Smooth muscle cell (in vitro differentiated cells): ENCODE results near the gene KLHL20. TPM values are rescaled to one million over a fixed set of nuclear protein-coding genes. Genes with fewer than 3 reads are reported as not detected.
"Not testable (repeated sequence)": the region's sequence is repeated elsewhere in the genome, so short reads cannot be mapped to it uniquely, and the experiment has no call there.

Experiments used
- DNase-seq: peaks from one replicate; lab custom pipeline; 2025; ENCODE audit not compliant: unreplicated experiment; lab: John Stamatoyannopoulos, UW
- H2AFZ ChIP-seq: fragments of 200-600 bp; sonication (generic); 2 replicates; pipeline ENCODE4 v1.6.0; 2016; ENCODE audit warnings: antibody characterized with exemption, low read depth, mild to moderate bottlenecking
- H3F3A ChIP-seq: fragments of 200-600 bp; sonication (generic); 2 replicates; pipeline ENCODE4 v1.6.0; 2017; ENCODE audit warnings: antibody characterized with exemption, low read depth
- H3K27ac ChIP-seq: fragments of 200-600 bp; sonication (generic); 2 replicates; pipeline ENCODE4 v1.5.1; 2016; ENCODE audit warnings: low read depth, mild to moderate bottlenecking
- H3K27me3 ChIP-seq: fragments of 200-600 bp; sonication (generic); 2 replicates; pipeline ENCODE4 v1.6.1; 2016; ENCODE audit warnings: low read depth, mild to moderate bottlenecking
- H3K36me3 ChIP-seq: fragments of 200-600 bp; sonication (generic); 2 replicates; pipeline ENCODE4 v1.5.1; 2016; ENCODE audit warnings: low read depth
- H3K4me1 ChIP-seq: fragments of 200-600 bp; sonication (generic); 2 replicates; pipeline ENCODE4 v1.5.1; 2016; ENCODE audit warnings: low read depth
- H3K4me2 ChIP-seq: fragments of 200-600 bp; sonication (generic); 2 replicates; pipeline ENCODE4 v1.6.0; 2016; ENCODE audit warnings: mild to moderate bottlenecking
- H3K4me3 ChIP-seq: fragments of 200-600 bp; sonication (generic); 2 replicates; pipeline ENCODE4 v1.5.1; 2016; ENCODE audit warnings: mild to moderate bottlenecking
- H3K79me2 ChIP-seq: fragments of 200-600 bp; sonication (generic); 2 replicates; pipeline ENCODE4 v1.6.0; 2016; ENCODE audit warnings: low read depth, mild to moderate bottlenecking
- H3K9ac ChIP-seq: fragments of 200-600 bp; sonication (generic); 2 replicates; pipeline ENCODE4 v1.6.0; 2016; ENCODE audit warnings: low read depth
- H3K9me3 ChIP-seq: fragments of 200-600 bp; sonication (generic); replicated peaks from 2 replicates; pipeline ENCODE4 v1.5.1; 2016; ENCODE audit warnings: low read depth
- H4K20me1 ChIP-seq: fragments of 200-600 bp; sonication (generic); 2 replicates; pipeline ENCODE4 v1.6.0; 2016; ENCODE audit warnings: low read depth
- CTCF ChIP-seq: fragments of 200-600 bp; sonication (generic); IDR thresholded peaks from 2 replicates; pipeline ENCODE4 v1.5.1; 2017; ENCODE audit warnings: borderline replicate concordance, mild to moderate bottlenecking, antibody characterized with exemption; ENCODE audit not compliant: insufficient read depth, poor library complexity, severe bottlenecking
- WGBS: methylation state at CpG from one replicate; pipeline ENCODE4 v1.1.7; 2016; ENCODE audit warnings: low lambda C conversion rate; 5-methylcytosine and 5-hydroxymethylcytosine counted together
- polyA plus RNA-seq: library from polyadenylated mRNA; unstranded; fragments of >200 nt; fragmentation: Nextera tagmentation; extraction: Ambion mirVana; gene quantifications from 2 replicates; pipeline ENCODE4 v1.2.1, GENCODE V29; 2016
- total RNA-seq: library from RNA; depleted of rRNA; stranded (reverse); fragments of >200 nt; gene quantifications from 2 replicates; pipeline ENCODE4 v1.2.3, GENCODE V29; 2014

The KLHL20 gene
- total and polyA plus RNA-seq, 2 experiments from 2014 or later = 25.6 to 49.7 TPM

GRCh38 chr1:173798078-173798477, 83.3 kb downstream of the KLHL20 start:
- no peak overlapping the region for H3K4me2 ChIP-seq
- no peak for TF ChIP-seq CTCF
- no peak for DNase-seq

GRCh38 chr1:173799995-173800394, 85.2 kb downstream of the KLHL20 start:
- H3K36me3 ChIP-seq, H3K4me2 ChIP-seq, H3K4me1 ChIP-seq, H3K9ac ChIP-seq, H3K27ac ChIP-seq, H3K4me3 ChIP-seq, DNase-seq, H3F3A ChIP-seq, H4K20me1 ChIP-seq, H2AFZ ChIP-seq, H3K27me3 ChIP-seq, H3K79me2 ChIP-seq, H3K9me3 ChIP-seq: not testable (repeated sequence)
- 96% methylated on average over 1 of the region's 1 CpG for WGBS

More at GRCh38 chr1:173798078-173798477, 83.3 kb downstream of the KLHL20 start:
- Histone ChIP-seq H2AFZ (no peak overlapping the region), H3K79me2 (no peaks in the 10 kb centered on the region), H4K20me1 (no peaks in the 10 kb centered on the region), H3K9ac (no peak overlapping the region), H3K27me3 (no peaks in the 10 kb centered on the region), H3K27ac (no peak overlapping the region), H3K36me3 (peaks cover 5% of the 10 kb centered on the region), H3K9me3 (no peaks in the 10 kb centered on the region), H3K4me3 (no peak overlapping the region), H3F3A (no peaks in the 10 kb centered on the region), H3K4me1 (no peaks in the 10 kb centered on the region)

GRCh38 chr1:173802961-173803360, 88.2 kb downstream of the KLHL20 start:
- Histone ChIP-seq H3K4me1 (no peaks in the 10 kb centered on the region), H3K79me2 (no peaks in the 10 kb centered on the region), H3K4me3 (no peak overlapping the region), H3K4me2 (no peak overlapping the region), H4K20me1 (no peaks in the 10 kb centered on the region), H3K9me3 (no peaks in the 10 kb centered on the region), H2AFZ (no peak overlapping the region), H3K9ac (no peak overlapping the region), H3K36me3 (peaks cover 9% of the 10 kb centered on the region), H3K27me3 (no peaks in the 10 kb centered on the region), H3K27ac (no peak overlapping the region), H3F3A (no peaks in the 10 kb centered on the region)
- no peak for DNase-seq
- 98% methylated on average over 2 of the region's 2 CpGs for WGBS
- no peak for TF ChIP-seq CTCF

GRCh38 chr1:173813654-173814053, 98.9 kb downstream of the KLHL20 start:
- H3K4me1 ChIP-seq, H4K20me1 ChIP-seq, H3K36me3 ChIP-seq, H3K4me3 ChIP-seq, H3K27ac ChIP-seq, DNase-seq, H3K4me2 ChIP-seq, H3F3A ChIP-seq, H2AFZ ChIP-seq, H3K9ac ChIP-seq, H3K9me3 ChIP-seq, H3K27me3 ChIP-seq: not testable (repeated sequence)
- WGBS = 97% methylated on average over 5 of the region's 5 CpGs
- peaks cover 41% of the 10 kb centered on the region for H3K79me2 ChIP-seq

GRCh38 chr1:173818459-173818858, 103.7 kb downstream of the KLHL20 start:
- H3K9ac ChIP-seq = no peak overlapping the region
- TF ChIP-seq CTCF = no peak
- no peaks in the 10 kb centered on the region for H3K36me3 ChIP-seq
- no peak overlapping the region for H2AFZ ChIP-seq
- peaks cover 84% of the 10 kb centered on the region for H3K79me2 ChIP-seq
- H3K9me3 ChIP-seq = no peaks in the 10 kb centered on the region
- 100% methylated on average over 1 of the region's 1 CpG for WGBS
- H3K4me1 ChIP-seq = peaks cover 12% of the 10 kb centered on the region
- H3K4me2 ChIP-seq = no peak overlapping the region
- no peaks in the 10 kb centered on the region for H3F3A ChIP-seq
- no peak overlapping the region for H3K27ac ChIP-seq
- H3K4me3 ChIP-seq = no peak overlapping the region
- DNase-seq = no peak
- no peaks in the 10 kb centered on the region for H4K20me1 ChIP-seq
- no peaks in the 10 kb centered on the region for H3K27me3 ChIP-seq
